ENCODE measurements around the gene RPS15. TPM values are rescaled to one million over a fixed set of nuclear protein-coding genes. Genes with fewer than 3 reads are reported as not detected.
A peak's percentile ranks its signal among the peaks of the same experiment; 100 is the strongest.

Gene RPS15
- total RNA-seq, 4 donors from 2014 or later: 1,297 to 2,978 (median 2,171) TPM

DNA sequence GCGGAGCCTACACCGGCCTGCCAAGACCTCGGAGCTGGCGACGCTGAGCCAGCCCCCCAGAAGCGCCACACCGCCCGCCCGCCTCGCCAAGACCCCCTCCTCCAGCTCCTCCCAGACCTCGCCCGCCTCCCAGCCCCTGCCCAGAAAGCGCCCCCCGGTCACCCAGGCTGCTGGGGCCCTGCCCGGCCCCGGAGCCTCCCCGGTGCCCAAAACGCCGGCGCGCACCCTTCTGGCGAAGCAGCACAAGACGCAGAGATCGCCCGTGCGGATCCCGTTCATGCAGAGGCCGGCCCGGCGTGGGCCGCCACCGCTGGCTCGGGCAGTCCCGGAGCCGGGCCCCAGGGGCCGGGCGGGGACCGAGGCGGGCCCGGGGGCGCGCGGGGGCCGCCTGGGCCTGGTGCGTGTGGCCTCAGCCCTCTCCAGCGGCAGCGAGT is 30.6 kb downstream of the RPS15 start:
- DNase-seq (ENCODE audit: extremely low spot score): no peak
- 4% methylated on average over 9 of the region's 47 CpGs for WGBS
- H3K4me1 ChIP-seq: peaks cover 54 to 89% (median 82%) of the 10 kb centered on the region in 4 donors
- H3K36me3 ChIP-seq: peaks cover 0 to 3% (median 0%) of the 10 kb centered on the region in 4 donors
- no peak overlapping the region for H3K27ac ChIP-seq (replicated peaks in 1 of 4)
- H3K9me3 ChIP-seq: no peaks in the 10 kb centered on the region
- H3K27me3 ChIP-seq: peaks cover 32 to 98% (median 71%) of the 10 kb centered on the region in 4 donors
- H3K4me3 ChIP-seq: peak overlapping the region; percentile 46 to 59 (median 49)
- intact Hi-C loops (cut with DNase I): no loop called here
- TF ChIP-seq POLR2A (IDR thresholded peaks at IDR 0.05; ENCODE audit: low read depth) (no peak), CTCF (IDR thresholded peaks at IDR 0.05) (no peak), POLR2AphosphoS5 (IDR thresholded peaks at IDR 0.05) (no peak), EP300 (IDR thresholded peaks at IDR 0.05) (no peak)

- peaks cover 58 to 95% (median 85%) of the 10 kb centered on the region in 4 donors for H3K4me1 ChIP-seq
- H3K9me3 ChIP-seq: no peaks in the 10 kb centered on the region
- H3K27ac ChIP-seq (replicated peaks in 1 of 4): no peak overlapping the region
- intact Hi-C loops (cut with DNase I): no loop called here
- peak overlapping the region; percentile 46 to 59 (median 49) for H3K4me3 ChIP-seq
- TF ChIP-seq POLR2A (IDR thresholded peaks at IDR 0.05; ENCODE audit: low read depth): no peak
- TF ChIP-seq CTCF (IDR thresholded peaks at IDR 0.05): no peak
- no peak for TF ChIP-seq POLR2AphosphoS5 (IDR thresholded peaks at IDR 0.05)
- no peak for TF ChIP-seq EP300 (IDR thresholded peaks at IDR 0.05)
- DNase-seq (ENCODE audit: extremely low spot score): no peak
- WGBS: 12% methylated on average over 32 of the region's 117 CpGs
- peaks cover 32 to 100% (median 71%) of the 10 kb centered on the region in 4 donors for H3K27me3 ChIP-seq
- H3K36me3 ChIP-seq: peaks cover 0 to 10% (median under 1%) of the 10 kb centered on the region in 4 donors
Measured at GRCh38 chr19:1469255-1470054, 31.3 kb downstream of the RPS15 start.

DNA sequence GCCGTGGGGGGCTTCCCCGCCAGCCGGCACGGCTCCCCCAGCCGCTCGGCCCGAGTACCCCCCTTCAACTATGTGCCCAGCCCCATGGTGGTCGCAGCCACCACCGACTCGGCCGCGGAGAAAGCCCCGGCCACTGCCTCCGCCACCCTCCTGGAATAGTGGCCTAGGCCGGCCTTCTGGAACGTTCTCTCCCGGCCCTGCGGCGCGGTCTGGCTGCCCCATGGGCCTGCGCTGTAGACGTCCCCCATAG is 31.8 kb downstream of the RPS15 start:
- TF ChIP-seq CTCF (IDR thresholded peaks at IDR 0.05): no peak
- TF ChIP-seq POLR2AphosphoS5 (IDR thresholded peaks at IDR 0.05): no peak
- TF ChIP-seq EP300 (IDR thresholded peaks at IDR 0.05): no peak
- no peak for TF ChIP-seq POLR2A (IDR thresholded peaks at IDR 0.05; ENCODE audit: low read depth)
- no peak overlapping the region for H3K27ac ChIP-seq (replicated peaks in 1 of 4)
- intact Hi-C loops (cut with DNase I): no loop called here

GRCh38 chr19:1470305-1471009 is 32.3 kb downstream of the RPS15 start:
- Histone ChIP-seq H3K36me3 (peaks cover 0 to 20% (median 8%) of the 10 kb centered on the region in 4 donors), H3K4me1 (peaks cover 58 to 91% (median 84%) of the 10 kb centered on the region in 4 donors), H3K9me3 (no peaks in the 10 kb centered on the region), H3K27ac (replicated peaks in 1 of 4) (no peak overlapping the region), H3K4me3 (peak overlapping the region; percentile 46 to 59 (median 49)), H3K27me3 (peaks cover 32 to 100% (median 71%) of the 10 kb centered on the region in 4 donors)
- no peak for DNase-seq (ENCODE audit: extremely low spot score)
- 9% methylated on average over 31 of the region's 67 CpGs for WGBS
- no peak for TF ChIP-seq EP300 (IDR thresholded peaks at IDR 0.05)
- TF ChIP-seq POLR2A (IDR thresholded peaks at IDR 0.05; ENCODE audit: low read depth): no peak
- TF ChIP-seq CTCF (IDR thresholded peaks at IDR 0.05): no peak
- TF ChIP-seq POLR2AphosphoS5 (IDR thresholded peaks at IDR 0.05): no peak
- intact Hi-C loops (cut with DNase I): no loop called here

More for the DNA sequence above, 31.8 kb downstream of the RPS15 start:
- WGBS: 6% methylated on average over 6 of the region's 22 CpGs
- DNase-seq (ENCODE audit: extremely low spot score): no peak
- no peaks in the 10 kb centered on the region for H3K9me3 ChIP-seq
- H3K27me3 ChIP-seq: peaks cover 32 to 100% (median 71%) of the 10 kb centered on the region in 4 donors
- H3K36me3 ChIP-seq: peaks cover 0 to 15% (median 5%) of the 10 kb centered on the region in 4 donors
- peaks cover 58 to 95% (median 86%) of the 10 kb centered on the region in 4 donors for H3K4me1 ChIP-seq
- peak overlapping the region; percentile 46 to 59 (median 49) for H3K4me3 ChIP-seq

All from esophagus muscularis mucosa (tissue), 4 donors.